Measurements from ENCODE around the gene WNT7A. TPM values are rescaled to one million over a fixed set of nuclear protein-coding genes. Genes with fewer than 3 reads are reported as not detected.

Gene WNT7A
- total and polyA plus RNA-seq, 8 donors, result 0.35 TPM; not detected in 7

- peaks cover 0 to 11% (median 3%) of the 10 kb centered on the region in 3 donors for H3K27me3 ChIP-seq
- intact Hi-C loops (cut with DNase I; ENCODE audit: low total_unique reads), result no loop called here
- no peak for TF ChIP-seq CTCF (IDR thresholded peaks at IDR 0.05)
- H3K9me3 ChIP-seq, result peaks cover 25 to 81% (median 62%) of the 10 kb centered on the region in 4 donors
- peak in 1 of 2 donors; percentile 46 for DNase-seq
- 39 to 65% (median 42%) methylated on average over 11 of the region's 11 CpGs for WGBS, 5 donors
- no peaks in the 10 kb centered on the region for H3K36me3 ChIP-seq
- no peak overlapping the region for H3K27ac ChIP-seq
- H3K4me3 ChIP-seq, result no peak overlapping the region
- H3K4me1 ChIP-seq, result no peaks in the 10 kb centered on the region
These were observed 67.8 kb downstream of the WNT7A start for GRCh38 chr3:13812034-13812471.

GRCh38 chr3:13811614-13812013 is 68.3 kb downstream of the WNT7A start:
- H3K4me1 ChIP-seq, result no peaks in the 10 kb centered on the region
- H3K36me3 ChIP-seq, result no peaks in the 10 kb centered on the region
- no peak for DNase-seq

GRCh38 chr3:13808550-13808949 is 71.3 kb downstream of the WNT7A start:
- no peak for TF ChIP-seq CTCF (IDR thresholded peaks at IDR 0.05)
- TF ChIP-seq POLR2A (IDR thresholded peaks at IDR 0.05), result no peak
- H3K27me3 ChIP-seq, result peaks cover 0 to 11% (median 3%) of the 10 kb centered on the region in 3 donors
- no peaks in the 10 kb centered on the region for H3K4me1 ChIP-seq
- intact Hi-C loops (cut with DNase I; ENCODE audit: low total_unique reads), result no loop called here
- no peaks in the 10 kb centered on the region for H3K36me3 ChIP-seq
- peaks cover 2 to 63% (median 39%) of the 10 kb centered on the region in 4 donors for H3K9me3 ChIP-seq
- H3K27ac ChIP-seq, result no peak overlapping the region
- WGBS, 5 donors, result 80 to 87% (median 82%) methylated on average over 8 of the region's 8 CpGs
- no peak overlapping the region for H3K4me3 ChIP-seq
- no peak for DNase-seq

More at GRCh38 chr3:13811614-13812013, 68.3 kb downstream of the WNT7A start:
- no peak for TF ChIP-seq POLR2A (IDR thresholded peaks at IDR 0.05)
- no peak for TF ChIP-seq CTCF (IDR thresholded peaks at IDR 0.05)
- no peak for TF ChIP-seq EP300 (IDR thresholded peaks at IDR 0.05)
- TF ChIP-seq POLR2AphosphoS5 (IDR thresholded peaks at IDR 0.05), result no peak
- no peak overlapping the region for H3K27ac ChIP-seq
- peaks cover 0 to 11% (median 3%) of the 10 kb centered on the region in 3 donors for H3K27me3 ChIP-seq
- intact Hi-C loops (cut with DNase I; ENCODE audit: low total_unique reads), result no loop called here
- peaks cover 25 to 81% (median 59%) of the 10 kb centered on the region in 4 donors for H3K9me3 ChIP-seq
- WGBS, 5 donors, result 13 to 66% (median 42%) methylated on average over 3 to 8 of the region's 8 CpGs
- H3K4me3 ChIP-seq, result no peak overlapping the region

- Histone ChIP-seq H3K27ac (no peak overlapping the region), H3K4me1 (no peaks in the 10 kb centered on the region), H3K36me3 (no peaks in the 10 kb centered on the region), H3K4me3 (no peak overlapping the region), H3K27me3 (peaks cover 0 to 16% (median 0%) of the 10 kb centered on the region in 3 donors), H3K9me3 (peaks cover 0 to 13% (median 10%) of the 10 kb centered on the region in 4 donors)
- DNase-seq, result no peak
- WGBS, 5 donors, result 77 to 87% (median 79%) methylated on average over 11 to 15 of the region's 15 CpGs
- TF ChIP-seq POLR2AphosphoS5 (IDR thresholded peaks at IDR 0.05) (no peak), EP300 (IDR thresholded peaks at IDR 0.05) (no peak), CTCF (IDR thresholded peaks at IDR 0.05) (no peak), POLR2A (IDR thresholded peaks at IDR 0.05) (no peak)
- intact Hi-C loops (cut with DNase I; ENCODE audit: low total_unique reads), result no loop called here
These were observed 78.3 kb downstream of the WNT7A start for GRCh38 chr3:13801361-13802204.

Data from stomach (tissue), 9 donors.